ENCODE measurements around the gene HTT.

DNA sequence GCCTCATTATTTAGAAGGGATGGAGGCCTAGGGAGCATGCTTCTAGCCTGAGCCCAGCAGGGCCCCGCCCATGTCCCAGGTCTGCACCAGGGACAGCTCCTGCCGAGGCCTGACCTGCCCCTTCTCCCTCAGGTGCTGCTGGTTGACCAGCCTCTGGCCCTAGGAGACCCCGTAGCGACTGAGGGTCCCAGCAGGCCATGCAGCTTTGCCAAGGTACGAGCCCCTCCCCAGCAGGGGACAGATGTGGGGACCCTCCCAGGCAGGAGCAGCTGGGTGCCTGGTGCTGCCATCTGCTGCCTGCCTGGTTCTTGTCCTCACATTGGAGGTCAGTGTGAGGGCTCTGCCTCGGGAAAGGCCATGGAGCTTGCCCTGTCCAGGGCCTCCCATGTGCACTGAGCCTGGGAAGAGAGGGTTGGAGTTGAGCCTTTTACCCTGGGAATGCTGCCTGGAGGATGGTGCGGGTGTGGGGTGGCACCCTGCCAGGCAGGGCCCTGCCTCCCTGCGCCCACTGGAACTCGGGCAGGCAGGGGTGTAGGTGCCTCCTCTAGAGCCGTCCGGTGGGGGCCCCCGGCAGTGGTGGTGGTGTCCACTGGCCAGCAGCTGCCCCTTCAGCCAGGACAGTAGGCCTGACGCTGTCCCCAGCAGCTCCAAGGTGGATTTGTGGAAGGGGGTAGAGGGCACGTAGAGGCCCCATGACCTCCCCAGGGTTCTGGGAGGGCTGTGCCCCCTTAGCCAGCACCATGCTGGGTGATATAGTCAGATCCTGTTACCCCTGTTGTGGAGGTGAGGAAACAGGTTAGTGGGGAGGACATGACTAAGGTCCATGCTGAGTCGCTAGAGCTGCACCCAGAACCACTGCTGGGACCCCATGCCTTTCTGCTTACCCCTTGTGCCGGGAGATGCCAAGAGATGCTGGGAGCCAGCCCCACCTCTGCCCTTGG, 172.2 kb downstream of the HTT start:
- TF ChIP-seq, protein P1, sequence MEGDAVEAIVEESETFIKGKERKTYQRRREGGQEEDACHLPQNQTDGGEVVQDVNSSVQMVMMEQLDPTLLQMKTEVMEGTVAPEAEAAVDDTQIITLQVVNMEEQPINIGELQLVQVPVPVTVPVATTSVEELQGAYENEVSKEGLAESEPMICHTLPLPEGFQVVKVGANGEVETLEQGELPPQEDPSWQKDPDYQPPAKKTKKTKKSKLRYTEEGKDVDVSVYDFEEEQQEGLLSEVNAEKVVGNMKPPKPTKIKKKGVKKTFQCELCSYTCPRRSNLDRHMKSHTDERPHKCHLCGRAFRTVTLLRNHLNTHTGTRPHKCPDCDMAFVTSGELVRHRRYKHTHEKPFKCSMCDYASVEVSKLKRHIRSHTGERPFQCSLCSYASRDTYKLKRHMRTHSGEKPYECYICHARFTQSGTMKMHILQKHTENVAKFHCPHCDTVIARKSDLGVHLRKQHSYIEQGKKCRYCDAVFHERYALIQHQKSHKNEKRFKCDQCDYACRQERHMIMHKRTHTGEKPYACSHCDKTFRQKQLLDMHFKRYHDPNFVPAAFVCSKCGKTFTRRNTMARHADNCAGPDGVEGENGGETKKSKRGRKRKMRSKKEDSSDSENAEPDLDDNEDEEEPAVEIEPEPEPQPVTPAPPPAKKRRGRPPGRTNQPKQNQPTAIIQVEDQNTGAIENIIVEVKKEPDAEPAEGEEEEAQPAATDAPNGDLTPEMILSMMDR (conservative IDR thresholded peaks at IDR 0.05; ENCODE audit: low read depth, low read length) = 0 out of 2 replicates have a peak, but pooled peaks have one; percentile 17
- TF ChIP-seq EZH2phosphoT487 (IDR thresholded peaks at IDR 0.05; ENCODE audit: borderline replicate concordance, low read length) = no peak
- TF ChIP-seq EZH2 (IDR thresholded peaks at IDR 0.05; ENCODE audit: low read length, unreplicated experiment) = no peak
